UCSD-AML1 (cell line): ENCODE results near the gene SANBR.

Experiments
- DNase-seq: peaks from one replicate; lab custom pipeline; 2025; ENCODE audit not compliant: unreplicated experiment; lab: John Stamatoyannopoulos, UW

SANBR gene

GRCh38 chr2:61089797-61090196 lies 24.1 kb downstream of the SANBR start:
- DNase-seq = no peak

- no peak for DNase-seq
Observed at GRCh38 chr2:61090386-61090921, 24.8 kb downstream of the SANBR start.

GRCh38 chr2:61091485-61091884 lies 25.8 kb downstream of the SANBR start:
- no peak for DNase-seq

GRCh38 chr2:61096438-61096837 lies 30.8 kb downstream of the SANBR start:
- DNase-seq = no peak

- DNase-seq = no peak
Observed at GRCh38 chr2:61100801-61101200, 35.1 kb downstream of the SANBR start.

- no peak for DNase-seq
Observed at GRCh38 chr2:61109291-61109690, 43.6 kb downstream of the SANBR start.

- DNase-seq = no peak
Observed at GRCh38 chr2:61111708-61112107, 46.0 kb downstream of the SANBR start.

GRCh38 chr2:61114147-61114546 lies 48.5 kb downstream of the SANBR start:
- no peak for DNase-seq
